NCI-H2029 (cell line): ENCODE data around the gene KNTC1.
"Not testable (repeated sequence)": the region's sequence is repeated elsewhere in the genome, so short reads cannot be mapped to it uniquely, and the experiment has no call there.

ENCODE experiments used
- DNase-seq: peaks from one replicate; lab custom pipeline; 2025; lab: John Stamatoyannopoulos, UW

Gene KNTC1

GRCh38 chr12:122646517-122647217 lies 119.6 kb downstream of the KNTC1 start:
- no peak for DNase-seq

DNA sequence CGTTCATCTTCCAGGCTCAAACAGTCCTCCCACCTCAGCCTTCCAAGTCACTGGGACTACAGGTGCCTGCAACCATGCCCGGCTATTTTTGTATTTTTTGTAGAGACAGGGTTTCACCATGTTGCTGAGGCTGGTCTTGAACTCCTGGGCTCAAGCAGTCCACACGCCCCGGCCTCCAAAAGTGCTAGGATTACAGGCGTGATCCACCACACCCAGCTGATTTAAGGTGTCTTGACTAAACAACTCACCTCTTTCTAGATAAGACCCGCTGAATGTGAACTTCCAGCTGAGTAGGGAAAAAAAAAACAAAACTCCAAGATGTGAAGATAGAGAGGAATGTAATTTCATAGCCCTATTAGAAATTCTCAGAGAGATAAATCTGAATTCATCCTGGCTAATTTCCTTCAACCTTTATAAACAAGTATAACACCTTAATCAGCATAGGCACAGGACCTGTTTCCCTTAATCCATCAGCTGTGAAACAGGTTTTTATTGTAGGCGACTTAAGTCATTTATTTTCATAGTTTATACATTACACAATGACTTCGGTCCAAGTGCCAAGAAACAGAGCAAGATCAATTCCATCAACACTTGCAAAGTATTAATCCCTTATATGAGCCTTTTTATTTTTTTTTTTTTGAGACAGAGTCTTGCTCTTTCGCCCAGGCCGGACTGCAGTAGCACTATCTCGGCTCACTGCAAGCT lies 124.6 kb downstream of the KNTC1 start:
- no peak for DNase-seq

DNA sequence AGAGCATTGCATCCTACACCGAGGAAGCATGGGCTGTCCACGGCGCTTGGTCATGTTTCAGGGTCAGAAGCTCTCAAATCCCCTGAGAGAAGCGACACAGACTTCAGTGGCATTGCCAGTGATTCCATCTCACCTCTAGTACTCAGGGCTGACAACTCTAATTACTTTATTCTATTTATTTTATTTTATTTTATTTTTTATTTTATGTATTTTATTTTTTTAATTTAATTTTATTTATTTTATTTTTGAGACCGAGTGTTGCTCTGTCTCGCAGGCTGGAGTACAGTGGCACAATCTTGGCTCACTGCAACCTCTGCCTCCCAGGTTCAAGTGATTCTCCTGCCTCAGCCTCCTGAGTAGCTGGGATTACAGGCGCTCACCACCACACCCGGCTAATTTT lies 126.2 kb downstream of the KNTC1 start:
- not testable (repeated sequence) for DNase-seq

- no peak for DNase-seq
Measured at GRCh38 chr12:122656298-122656697, 129.2 kb downstream of the KNTC1 start.

DNA sequence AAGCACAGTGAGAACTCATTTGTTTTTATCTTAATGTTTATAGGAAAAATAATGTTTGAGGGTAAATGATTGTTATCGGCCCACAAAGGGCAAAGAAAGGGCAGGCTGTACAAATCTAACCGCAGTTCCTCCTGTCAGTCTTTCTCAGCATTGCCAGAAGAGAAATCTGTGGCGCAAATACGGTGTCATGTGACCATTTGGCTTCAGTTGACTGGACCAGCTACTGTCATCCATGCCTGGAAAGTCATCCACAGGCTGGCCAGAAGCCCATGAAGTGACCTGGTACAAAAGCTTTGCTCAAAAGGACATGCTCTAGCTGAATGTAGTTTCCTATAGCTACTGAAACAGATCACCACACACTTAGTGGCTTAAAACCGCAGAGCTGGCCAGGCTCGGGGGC lies 132.5 kb downstream of the KNTC1 start:
- no peak for DNase-seq

DNA sequence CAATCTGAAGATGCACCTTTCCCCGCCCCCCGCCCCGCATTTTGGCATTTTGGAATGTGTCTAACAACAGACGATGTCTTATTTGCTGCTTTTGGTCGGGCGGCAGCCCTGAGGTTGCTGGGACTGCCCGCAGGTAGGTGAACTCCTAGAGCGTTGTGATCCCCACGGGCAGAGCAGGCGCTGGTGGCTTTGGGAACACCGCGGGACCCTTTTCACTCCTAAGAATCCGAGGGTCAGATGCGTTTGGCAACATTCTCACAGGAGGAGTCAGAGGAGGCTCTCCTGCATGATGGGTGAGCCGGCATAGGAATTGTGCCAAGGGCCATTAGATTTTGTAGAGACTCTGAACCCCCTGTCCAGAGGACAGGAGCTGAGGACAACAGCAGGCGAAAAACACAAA lies 134.2 kb downstream of the KNTC1 start:
- no peak for DNase-seq

DNA sequence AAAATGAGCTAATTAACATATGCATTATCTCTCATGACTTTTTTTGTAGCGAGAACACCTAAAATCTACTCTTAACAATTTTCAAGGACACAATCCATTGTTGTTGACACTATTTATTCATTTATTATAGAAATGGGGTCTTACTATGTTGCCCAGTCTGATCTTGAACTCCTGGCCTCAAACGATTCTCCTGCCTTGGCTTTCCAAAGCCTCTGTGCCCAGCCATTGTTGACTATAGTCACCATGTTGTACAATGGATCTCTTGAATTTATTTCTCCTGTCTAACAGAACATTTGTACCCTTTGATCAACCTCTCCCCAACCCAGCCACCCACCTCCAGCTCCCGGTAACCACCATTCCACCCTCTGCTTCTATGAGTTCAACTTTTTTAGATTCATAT lies 134.9 kb downstream of the KNTC1 start:
- DNase-seq, result no peak

DNA sequence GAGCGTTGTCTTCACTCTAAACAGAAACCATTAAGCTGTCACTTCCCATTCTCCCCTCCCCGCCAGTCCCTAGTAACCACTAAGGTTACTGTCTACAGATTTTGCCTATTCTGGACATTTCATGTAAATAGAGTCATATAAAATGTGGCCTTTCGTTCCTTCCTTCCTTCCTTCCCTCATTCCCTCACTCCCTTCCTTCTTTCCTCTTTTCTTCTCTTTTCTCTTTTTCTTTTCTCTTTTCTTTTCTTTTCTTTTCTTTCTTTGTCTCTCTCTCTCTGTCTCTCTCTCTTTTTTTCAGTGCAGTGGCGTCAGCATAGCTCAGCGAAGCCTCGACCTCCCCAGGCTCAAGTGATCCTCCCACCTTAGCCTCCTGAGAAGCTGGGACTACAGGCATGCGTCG lies 138.3 kb downstream of the KNTC1 start:
- DNase-seq, result no peak

- no peak for DNase-seq
Measured at GRCh38 chr12:122665759-122666158, 138.7 kb downstream of the KNTC1 start.

DNA sequence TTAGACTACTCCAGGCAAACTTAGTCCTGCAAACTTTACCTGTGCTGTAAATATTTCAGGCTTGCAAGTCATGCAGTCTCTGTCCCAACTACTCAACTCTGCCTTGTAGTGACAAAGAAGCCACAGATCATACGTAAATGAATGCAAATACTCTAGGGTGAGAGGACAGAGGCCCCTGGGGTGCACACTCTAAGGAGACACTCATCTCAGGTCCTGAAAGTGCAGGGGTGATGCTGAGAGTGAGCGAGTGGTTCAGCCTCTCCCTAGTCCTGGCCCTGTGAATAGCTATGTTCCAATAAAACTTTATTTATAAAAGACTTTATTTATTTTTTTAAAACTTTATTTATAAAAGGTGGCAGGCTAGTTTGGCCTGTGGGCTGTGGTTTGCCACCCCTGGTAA lies 141.2 kb downstream of the KNTC1 start:
- DNase-seq, result no peak

GRCh38 chr12:122669397-122670070 lies 142.5 kb downstream of the KNTC1 start:
- DNase-seq, result no peak

- DNase-seq, result no peak
Measured at GRCh38 chr12:122672515-122672914, 145.5 kb downstream of the KNTC1 start.
